GM06990 (cell line): ENCODE data around the gene CCDC144A.
"Not testable (repeated sequence)": the region's sequence is repeated elsewhere in the genome, so short reads cannot be mapped to it uniquely, and the experiment has no call there.

Source experiments
- DNase-seq: peaks from one replicate; pipeline ENCODE4 v3.0.0-alpha.2; 2011; ENCODE audit not compliant: insufficient read length; ENCODE audit errors: extremely low read depth
- H3K27me3 ChIP-seq: replicated peaks from 2 replicates; pipeline ENCODE4 v1.6.0; 2011; ENCODE audit warnings: low read length; ENCODE audit not compliant: control insufficient read depth, insufficient read depth
- H3K36me3 ChIP-seq: 2 replicates; pipeline ENCODE4 v1.5.1; 2011; ENCODE audit warnings: low read length; ENCODE audit not compliant: control insufficient read depth, insufficient read depth
- H3K4me3 ChIP-seq: replicated peaks from 2 replicates; pipeline ENCODE4 v1.5.1; 2011; ENCODE audit warnings: low read depth, mild to moderate bottlenecking, control low read depth, low read length
- CTCF ChIP-seq: IDR thresholded peaks from 2 replicates; pipeline ENCODE4 v1.5.1; 2011; ENCODE audit warnings: low read length, control low read depth, mild to moderate bottlenecking, inconsistent platforms; ENCODE audit not compliant: insufficient read depth, poor library complexity, severe bottlenecking

CCDC144A gene

DNA sequence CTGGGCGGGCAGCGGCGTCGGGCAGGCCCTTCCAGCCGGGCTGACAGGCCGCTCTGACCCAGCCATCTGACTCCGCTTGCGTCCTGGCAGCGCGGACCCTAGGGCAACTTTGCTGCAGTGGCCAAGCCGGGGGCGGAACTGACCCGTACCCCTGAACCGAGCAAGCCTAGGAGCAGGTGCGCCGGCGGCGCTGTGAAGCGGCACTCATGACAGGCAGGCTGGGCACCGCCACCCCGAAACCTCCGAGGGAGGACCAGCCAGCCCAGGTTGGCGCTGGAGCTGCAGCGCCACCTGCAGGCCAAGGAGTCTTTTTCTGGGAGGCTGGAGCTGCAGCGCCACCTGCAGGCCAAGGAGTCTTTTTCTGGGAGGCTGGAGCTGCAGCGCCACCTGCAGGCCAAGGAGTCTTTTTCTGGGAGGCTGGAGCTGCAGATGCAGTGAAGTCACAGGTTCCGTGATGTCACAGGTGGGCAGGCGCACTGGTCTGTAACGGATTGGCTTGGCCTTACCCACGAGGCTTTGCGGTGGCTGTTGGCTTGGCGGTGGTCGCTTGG, at the start of gene CCDC144A:
CCDC144A (plus strand) TSS at position 511 of the 551 bp plus-strand sequence. CDS start 160 bp downstream, outside the sequence.
- TF ChIP-seq CTCF: peak; percentile 75
- not testable (repeated sequence) for H3K36me3 ChIP-seq, H3K4me3 ChIP-seq, H3K27me3 ChIP-seq
- DNase-seq: peak; percentile 24

DNA sequence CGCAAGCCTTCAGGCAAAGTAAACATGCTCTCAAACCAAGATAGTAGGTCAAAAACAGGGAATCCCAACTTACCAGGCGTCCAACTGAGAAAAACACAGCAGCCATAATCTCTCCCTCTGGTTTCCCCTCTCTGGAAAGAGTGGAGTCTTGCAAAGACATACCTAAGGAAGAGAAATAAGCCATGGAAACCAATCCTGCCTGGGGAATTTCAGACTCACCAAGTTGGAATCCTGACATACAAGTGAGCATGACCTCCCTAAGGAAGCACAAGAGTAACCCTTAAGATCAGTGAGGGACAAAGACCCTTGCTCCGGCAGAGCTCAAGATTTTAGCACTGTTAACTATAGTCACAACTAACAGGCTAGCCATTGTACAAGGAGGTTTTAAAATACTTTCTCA, 40.5 kb upstream of the CCDC144A start:
- no peak overlapping the region for H3K4me3 ChIP-seq
- no peak for TF ChIP-seq CTCF
- DNase-seq: no peak
- H3K27me3 ChIP-seq: no peaks in the 10 kb centered on the region
- no peaks in the 10 kb centered on the region for H3K36me3 ChIP-seq

DNA sequence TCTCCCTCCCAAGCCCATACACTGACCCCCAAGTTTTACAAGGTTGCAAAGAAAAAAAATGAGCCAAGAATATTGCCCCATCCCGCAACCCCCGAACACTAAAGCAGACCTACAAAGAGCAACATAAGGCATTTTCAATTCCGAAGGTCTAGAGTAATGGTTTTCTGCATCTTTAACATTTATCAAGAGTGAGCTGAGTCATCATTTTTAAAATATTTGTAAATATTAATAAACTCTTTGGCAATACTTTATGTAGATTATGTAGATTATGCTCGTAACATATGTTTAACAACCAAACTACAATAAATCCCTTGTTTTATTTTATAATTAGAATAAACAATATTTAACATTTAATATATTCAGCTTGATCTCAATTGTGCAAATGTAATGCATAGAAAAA, 37.8 kb upstream of the CCDC144A start:
- Histone ChIP-seq H3K36me3 (no peaks in the 10 kb centered on the region), H3K4me3 (no peak overlapping the region), H3K27me3 (no peaks in the 10 kb centered on the region)
- DNase-seq: no peak
- no peak for TF ChIP-seq CTCF

GRCh38 chr17:16652847-16653366, 37.1 kb upstream of the CCDC144A start:
- Histone ChIP-seq H3K4me3 (peak overlapping the region; percentile 82), H3K36me3 (no peaks in the 10 kb centered on the region), H3K27me3 (no peaks in the 10 kb centered on the region)
- DNase-seq: no peak
- TF ChIP-seq CTCF: no peak

GRCh38 chr17:16653367-16654041, 36.5 kb upstream of the CCDC144A start, which contains the start of gene ZNF624:
Gene ZNF624 (minus strand): TSS chr17:16653850.
- Histone ChIP-seq H3K27me3 (no peaks in the 10 kb centered on the region), H3K4me3 (peak within 1 kb of the TSS; percentile 82), H3K36me3 (no peaks in the 10 kb centered on the region)
- no peak for TF ChIP-seq CTCF
- peak; percentile 89 for DNase-seq

- H3K27me3 ChIP-seq: no peaks in the 10 kb centered on the region
- no peak for TF ChIP-seq CTCF
Observed at GRCh38 chr17:16661217-16661616, 28.8 kb upstream of the CCDC144A start.

More at GRCh38 chr17:16661217-16661616, 28.8 kb upstream of the CCDC144A start:
- DNase-seq: no peak
- H3K36me3 ChIP-seq: no peaks in the 10 kb centered on the region
- H3K4me3 ChIP-seq: no peak overlapping the region
